Progenitor cell of endocrine pancreas (in vitro differentiated cells): ENCODE data around the gene PUS7. TPM values are rescaled to one million over a fixed set of nuclear protein-coding genes. Genes with fewer than 3 reads are reported as not detected.
"Not testable (repeated sequence)": the region's sequence is repeated elsewhere in the genome, so short reads cannot be mapped to it uniquely, and the experiment has no call there.

Experiments used
- DNase-seq: peaks from one replicate; pipeline ENCODE4 v3.0.0; 2021; ENCODE audit warnings: low spot score; ENCODE audit not compliant: unreplicated experiment
- H3K27ac Mint-ChIP-seq: 2 replicates; pipeline ENCODE4 v1.8.0; 2021; ENCODE audit warnings: mild to moderate bottlenecking, moderate library complexity, mixed read lengths
- H3K27me3 Mint-ChIP-seq: 2 replicates; pipeline ENCODE4 v1.8.0; 2021; ENCODE audit warnings: mixed read lengths
- H3K36me3 Mint-ChIP-seq: 2 replicates; pipeline ENCODE4 v1.8.0; 2022; ENCODE audit warnings: mixed read lengths; ENCODE audit not compliant: insufficient read depth
- H3K4me1 Mint-ChIP-seq: 2 replicates; pipeline ENCODE4 v1.8.0; 2021; ENCODE audit warnings: low read depth, mixed read lengths
- H3K4me3 Mint-ChIP-seq: 2 replicates; pipeline ENCODE4 v1.8.0; 2021; ENCODE audit warnings: low read depth, mild to moderate bottlenecking, moderate library complexity, mixed read lengths
- H3K9me3 Mint-ChIP-seq: 2 replicates; pipeline ENCODE4 v1.8.0; 2021; ENCODE audit warnings: low read depth, mixed read lengths
- total RNA-seq: library from RNA; stranded (reverse); gene quantifications from 2 replicates; pipeline ENCODE4 v1.2.1, GENCODE V29; 2021
- TF ChIP-seq, protein P1 (sequence below): fragments of 200-600 bp; sonication (generic); IDR thresholded peaks from one replicate; pipeline ENCODE4 v1.5.0; 2021; ENCODE audit warnings: antibody characterized with exemption, mild to moderate bottlenecking; ENCODE audit not compliant: unreplicated experiment

The PUS7 gene
- total RNA-seq, 1 donor from 2014 or later, result 44.3 TPM

DNA sequence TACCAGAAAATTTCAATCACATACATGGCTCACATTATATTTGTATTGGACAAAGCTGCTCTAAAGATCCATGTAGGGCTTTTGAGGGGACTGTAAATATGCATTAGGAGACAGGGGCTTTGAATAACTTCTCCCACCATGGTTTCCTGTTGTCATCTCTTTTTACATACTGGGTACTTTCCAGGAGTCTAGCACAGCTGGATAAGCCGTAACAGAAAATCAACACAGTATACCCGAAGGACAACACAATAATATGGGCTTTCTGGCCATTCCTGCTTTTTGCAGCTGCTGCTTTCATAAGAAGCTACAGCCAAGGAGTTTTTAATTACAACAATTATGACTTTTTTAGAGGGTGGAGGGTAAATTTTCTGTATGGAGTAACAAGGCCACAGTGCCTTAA, 70.0 kb downstream of the PUS7 start:
- Mint-ChIP-seq H3K27me3 (no peaks in the 10 kb centered on the region), H3K27ac (no peak overlapping the region), H3K4me1 (no peaks in the 10 kb centered on the region), H3K9me3 (no peaks in the 10 kb centered on the region), H3K36me3 (peaks cover 5% of the 10 kb centered on the region), H3K4me3 (no peak overlapping the region)
- TF ChIP-seq, protein P1, sequence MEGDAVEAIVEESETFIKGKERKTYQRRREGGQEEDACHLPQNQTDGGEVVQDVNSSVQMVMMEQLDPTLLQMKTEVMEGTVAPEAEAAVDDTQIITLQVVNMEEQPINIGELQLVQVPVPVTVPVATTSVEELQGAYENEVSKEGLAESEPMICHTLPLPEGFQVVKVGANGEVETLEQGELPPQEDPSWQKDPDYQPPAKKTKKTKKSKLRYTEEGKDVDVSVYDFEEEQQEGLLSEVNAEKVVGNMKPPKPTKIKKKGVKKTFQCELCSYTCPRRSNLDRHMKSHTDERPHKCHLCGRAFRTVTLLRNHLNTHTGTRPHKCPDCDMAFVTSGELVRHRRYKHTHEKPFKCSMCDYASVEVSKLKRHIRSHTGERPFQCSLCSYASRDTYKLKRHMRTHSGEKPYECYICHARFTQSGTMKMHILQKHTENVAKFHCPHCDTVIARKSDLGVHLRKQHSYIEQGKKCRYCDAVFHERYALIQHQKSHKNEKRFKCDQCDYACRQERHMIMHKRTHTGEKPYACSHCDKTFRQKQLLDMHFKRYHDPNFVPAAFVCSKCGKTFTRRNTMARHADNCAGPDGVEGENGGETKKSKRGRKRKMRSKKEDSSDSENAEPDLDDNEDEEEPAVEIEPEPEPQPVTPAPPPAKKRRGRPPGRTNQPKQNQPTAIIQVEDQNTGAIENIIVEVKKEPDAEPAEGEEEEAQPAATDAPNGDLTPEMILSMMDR, result no peak
- DNase-seq, result no peak

DNA sequence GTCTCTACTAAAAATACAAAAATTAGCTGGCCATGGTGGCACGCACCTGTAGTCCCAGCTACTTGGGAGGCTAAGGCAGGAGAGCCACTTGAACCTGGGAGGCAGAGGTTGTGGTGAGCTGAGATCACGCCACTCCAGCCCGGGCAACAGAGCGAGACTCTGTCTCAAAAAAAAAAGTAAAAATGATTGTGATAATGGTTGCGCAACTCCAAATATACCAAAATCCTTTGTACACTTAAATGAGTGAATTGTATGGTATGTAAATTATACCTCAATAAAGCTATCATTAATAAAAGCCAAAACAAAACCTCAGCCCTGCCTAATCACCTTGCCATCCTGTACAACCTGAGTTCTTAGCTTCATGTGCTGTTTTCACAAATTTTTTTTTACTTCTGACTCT, 71.2 kb downstream of the PUS7 start:
- not testable (repeated sequence) for H3K36me3 Mint-ChIP-seq, H3K4me1 Mint-ChIP-seq, DNase-seq, H3K4me3 Mint-ChIP-seq, H3K27ac Mint-ChIP-seq, H3K27me3 Mint-ChIP-seq, H3K9me3 Mint-ChIP-seq

DNA sequence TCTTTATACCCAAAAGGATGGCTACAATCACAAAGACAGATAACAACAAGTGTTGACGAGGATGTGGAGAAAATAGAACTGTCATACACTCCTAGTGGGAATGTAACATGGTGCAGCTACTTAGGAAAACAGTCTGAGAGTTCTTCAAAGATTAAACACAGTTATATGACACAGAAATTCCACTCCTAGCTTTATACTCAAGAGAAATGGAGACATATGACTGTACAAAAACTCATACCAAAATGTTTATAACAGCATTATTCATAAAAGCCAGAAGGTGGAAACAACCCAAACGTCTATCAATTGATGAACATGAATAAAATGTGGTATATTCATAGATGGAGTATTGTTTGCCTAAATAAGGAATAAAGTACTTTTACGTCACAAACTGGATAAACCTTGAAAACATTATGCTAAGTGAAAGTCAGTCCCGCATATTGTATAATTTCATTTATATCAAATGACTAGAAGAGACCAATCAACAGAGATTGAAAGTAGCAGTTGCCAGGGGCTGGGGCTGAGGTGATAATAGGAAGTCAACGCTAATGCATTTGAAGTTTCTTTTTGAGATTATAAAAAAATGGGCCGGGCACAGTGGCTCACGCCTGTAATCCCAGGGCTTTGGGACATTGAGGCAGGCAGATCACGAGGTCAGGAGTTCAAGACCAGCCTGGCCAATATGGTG, 71.8 kb downstream of the PUS7 start:
- Mint-ChIP-seq H3K4me1 (no peaks in the 10 kb centered on the region), H3K27ac (no peak overlapping the region), H3K27me3 (no peaks in the 10 kb centered on the region), H3K36me3 (peaks cover 1% of the 10 kb centered on the region), H3K4me3 (no peak overlapping the region), H3K9me3 (no peaks in the 10 kb centered on the region)
- TF ChIP-seq, protein P1, result no peak
- DNase-seq, result no peak

DNA sequence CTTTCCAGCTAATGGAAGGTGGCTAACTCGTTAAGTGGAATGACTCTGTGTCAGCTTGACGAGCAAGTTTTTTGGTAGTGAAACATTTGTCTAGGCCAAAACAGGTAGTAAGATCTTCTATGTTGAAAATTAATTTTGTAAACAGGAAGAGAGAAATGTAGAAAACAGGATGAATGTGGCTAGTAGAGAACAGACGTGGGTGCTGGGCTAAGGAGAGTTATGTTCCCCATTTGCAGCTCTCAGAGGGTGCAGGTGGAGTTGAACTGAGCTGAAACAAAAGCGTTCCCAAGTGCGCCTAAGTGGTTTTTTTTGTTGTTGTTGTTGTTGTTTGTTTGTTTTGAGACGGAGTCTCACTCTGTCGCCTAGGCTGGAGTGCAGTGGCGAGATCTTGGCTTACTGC, 73.9 kb downstream of the PUS7 start:
- no peaks in the 10 kb centered on the region for H3K36me3 Mint-ChIP-seq
- TF ChIP-seq, protein P1, result no peak
- no peaks in the 10 kb centered on the region for H3K27me3 Mint-ChIP-seq
- DNase-seq, result no peak
- H3K4me1 Mint-ChIP-seq, result no peaks in the 10 kb centered on the region
- H3K4me3 Mint-ChIP-seq, result no peak overlapping the region
- no peaks in the 10 kb centered on the region for H3K9me3 Mint-ChIP-seq
- no peak overlapping the region for H3K27ac Mint-ChIP-seq

DNA sequence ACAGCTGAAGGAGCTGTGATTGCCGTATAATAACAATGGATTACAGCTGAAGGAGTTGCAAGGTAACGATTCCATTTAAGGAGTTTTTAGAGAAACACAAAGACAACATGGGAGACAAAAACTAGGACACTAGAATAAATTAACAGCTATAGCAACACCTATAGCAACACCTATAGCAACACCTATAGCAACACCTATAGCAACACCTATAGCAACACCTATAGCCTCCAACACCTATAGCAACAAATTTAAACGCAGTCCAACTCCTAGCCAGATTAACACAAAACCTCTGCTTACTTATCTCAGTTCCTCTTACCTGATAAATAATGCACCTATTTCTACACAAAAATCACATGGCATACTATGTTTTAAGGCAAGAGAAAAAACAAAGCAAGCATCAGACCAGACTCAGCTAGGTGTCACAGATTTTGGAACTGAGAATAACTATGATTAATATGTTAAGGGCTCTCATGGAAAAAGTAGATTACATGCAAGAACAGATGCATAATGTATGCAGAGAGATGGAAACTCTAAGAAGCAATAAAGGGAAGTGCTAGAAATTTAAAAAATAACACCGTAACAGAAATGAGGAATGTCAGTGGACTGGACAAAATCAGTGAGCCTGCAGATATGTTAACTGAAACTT, 77.6 kb downstream of the PUS7 start:
- no peak overlapping the region for H3K4me3 Mint-ChIP-seq
- DNase-seq, result no peak
- H3K4me1 Mint-ChIP-seq, result no peaks in the 10 kb centered on the region
- TF ChIP-seq, protein P1, result no peak
- H3K36me3 Mint-ChIP-seq, result no peaks in the 10 kb centered on the region
- H3K27me3 Mint-ChIP-seq, result no peaks in the 10 kb centered on the region
- no peaks in the 10 kb centered on the region for H3K9me3 Mint-ChIP-seq
- H3K27ac Mint-ChIP-seq, result no peak overlapping the region

DNA sequence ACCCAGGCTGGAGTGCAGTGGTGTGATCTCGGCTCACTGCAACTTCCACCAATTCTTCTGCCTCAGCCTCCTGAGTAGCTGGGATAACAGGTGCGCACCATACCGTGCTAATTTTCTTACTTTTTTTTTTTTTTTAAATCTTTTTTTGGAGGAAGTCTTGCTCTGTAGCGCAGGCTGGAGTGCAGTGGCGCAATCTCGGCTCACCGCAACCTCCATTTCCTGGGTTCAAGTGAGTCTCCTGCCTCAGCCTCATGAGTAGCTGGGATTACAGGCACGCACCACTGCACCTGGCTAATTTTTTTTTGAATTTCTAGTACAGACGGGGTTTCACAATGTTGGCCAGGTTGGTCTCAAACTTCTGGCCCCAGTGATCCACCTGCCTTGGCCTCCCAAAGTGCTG, 79.9 kb downstream of the PUS7 start:
- H3K27ac Mint-ChIP-seq, H3K27me3 Mint-ChIP-seq, H3K4me3 Mint-ChIP-seq, H3K36me3 Mint-ChIP-seq, H3K9me3 Mint-ChIP-seq, DNase-seq, H3K4me1 Mint-ChIP-seq: not testable (repeated sequence)
